PC-9 (cell line): ENCODE measurements around the gene IRF7. TPM values are rescaled to one million over a fixed set of nuclear protein-coding genes. Genes with fewer than 3 reads are reported as not detected.

Experiments
- BruUV-seq: library from RNA; stranded (reverse); fragments of 400-500 nt; replicated peaks from 2 replicates; lab custom pipeline; 2021; lab: Mats Ljungman, UMichigan
- CTCF ChIA-PET: fragments of 300-600 bp; sonication (Branson Sonifier 250); formaldehyde crosslinking; loops from one replicate; lab custom pipeline; 2022; ENCODE audit warnings: antibody characterized with exemption; lab: Charles Lee
- POLR2A ChIA-PET: fragments of 300-600 bp; sonication (Branson Sonifier 250); formaldehyde crosslinking; loops from one replicate; lab custom pipeline; 2022; ENCODE audit warnings: antibody characterized with exemption; ENCODE audit not compliant: unreplicated experiment; lab: Charles Lee
- DNase-seq, 2 experiments: peaks; one replicate each; pipeline versions ENCODE4 v3.0.0 to v3.0.0-alpha.2; 2015 to 2022; ENCODE audit warnings: mixed read lengths in 1 of 2
- H2AFZ ChIP-seq: fragments of 200-600 bp; sonication (generic); 2 replicates; pipeline ENCODE4 v1.8.1; 2017; ENCODE audit warnings: antibody characterized with exemption
- H3F3A ChIP-seq: fragments of 200-600 bp; sonication (generic); 2 replicates; pipeline ENCODE4 v1.8.1; 2017; ENCODE audit warnings: antibody characterized with exemption, mild to moderate bottlenecking, low read depth; ENCODE audit not compliant: insufficient read depth
- H3K27ac ChIP-seq: fragments of 200-600 bp; sonication (generic); 2 replicates; pipeline ENCODE4 v1.6.1; 2016; ENCODE audit warnings: mixed run types
- H3K27me3 ChIP-seq: fragments of 200-600 bp; sonication (generic); 2 replicates; pipeline ENCODE4 v1.6.1; 2016; ENCODE audit warnings: low read depth, mixed run types; ENCODE audit not compliant: insufficient read depth
- H3K36me3 ChIP-seq: fragments of 200-600 bp; sonication (generic); 2 replicates; pipeline ENCODE4 v1.6.1; 2016; ENCODE audit warnings: low read depth, mixed run types
- H3K4me1 ChIP-seq: fragments of 200-600 bp; sonication (generic); replicated peaks from 2 replicates; pipeline ENCODE4 v1.6.1; 2016; ENCODE audit warnings: mixed run types; ENCODE audit not compliant: insufficient read depth
- H3K4me2 ChIP-seq: fragments of 200-600 bp; sonication (generic); 2 replicates; pipeline ENCODE4 v1.6.1; 2017; ENCODE audit warnings: mixed run types
- H3K4me3 ChIP-seq: fragments of 200-600 bp; sonication (generic); 2 replicates; pipeline ENCODE4 v1.6.1; 2016; ENCODE audit warnings: mixed run types
- H3K79me2 ChIP-seq: fragments of 200-600 bp; sonication (generic); 2 replicates; pipeline ENCODE4 v1.6.1; 2017; ENCODE audit warnings: low read depth, mixed run types
- H3K9me2 ChIP-seq: fragments of 200-600 bp; sonication (generic); 2 replicates; pipeline ENCODE4 v1.8.1; 2017; ENCODE audit warnings: mild to moderate bottlenecking; ENCODE audit not compliant: insufficient read depth
- H3K9me3 ChIP-seq: fragments of 200-600 bp; sonication (generic); 2 replicates; pipeline ENCODE4 v1.8.1; 2016; ENCODE audit warnings: low read depth; ENCODE audit not compliant: insufficient read depth
- H4K20me1 ChIP-seq: fragments of 200-600 bp; sonication (generic); 2 replicates; pipeline ENCODE4 v1.8.1; 2017; ENCODE audit not compliant: insufficient read depth
- EZH2 ChIP-seq: fragments of 200-600 bp; sonication (generic); IDR thresholded peaks from 2 replicates; pipeline ENCODE4 v1.8.0; 2017; ENCODE audit warnings: antibody characterized with exemption, low read depth
- intact Hi-C: fragments of 100-400 bp; cut with micrococcal nuclease; formaldehyde crosslinking; loops from one replicate; pipeline ENCODE4 v1.10.0; 2022; ENCODE audit not compliant: unreplicated experiment
- total RNA-seq: library from RNA; stranded (reverse); gene quantifications from 2 replicates; pipeline ENCODE4 v1.2.3, GENCODE V29; 2021
- TF ChIP-seq, protein P1 (sequence below): fragments of 200-600 bp; sonication (generic); conservative IDR thresholded peaks from 2 replicates; pipeline ENCODE4 v1.6.1; 2017; ENCODE audit warnings: mixed run types, antibody characterized with exemption, mild to moderate bottlenecking, moderate library complexity

IRF7 gene
- total RNA-seq, 1 experiment from 2014 or later: 10.7 TPM

DNA sequence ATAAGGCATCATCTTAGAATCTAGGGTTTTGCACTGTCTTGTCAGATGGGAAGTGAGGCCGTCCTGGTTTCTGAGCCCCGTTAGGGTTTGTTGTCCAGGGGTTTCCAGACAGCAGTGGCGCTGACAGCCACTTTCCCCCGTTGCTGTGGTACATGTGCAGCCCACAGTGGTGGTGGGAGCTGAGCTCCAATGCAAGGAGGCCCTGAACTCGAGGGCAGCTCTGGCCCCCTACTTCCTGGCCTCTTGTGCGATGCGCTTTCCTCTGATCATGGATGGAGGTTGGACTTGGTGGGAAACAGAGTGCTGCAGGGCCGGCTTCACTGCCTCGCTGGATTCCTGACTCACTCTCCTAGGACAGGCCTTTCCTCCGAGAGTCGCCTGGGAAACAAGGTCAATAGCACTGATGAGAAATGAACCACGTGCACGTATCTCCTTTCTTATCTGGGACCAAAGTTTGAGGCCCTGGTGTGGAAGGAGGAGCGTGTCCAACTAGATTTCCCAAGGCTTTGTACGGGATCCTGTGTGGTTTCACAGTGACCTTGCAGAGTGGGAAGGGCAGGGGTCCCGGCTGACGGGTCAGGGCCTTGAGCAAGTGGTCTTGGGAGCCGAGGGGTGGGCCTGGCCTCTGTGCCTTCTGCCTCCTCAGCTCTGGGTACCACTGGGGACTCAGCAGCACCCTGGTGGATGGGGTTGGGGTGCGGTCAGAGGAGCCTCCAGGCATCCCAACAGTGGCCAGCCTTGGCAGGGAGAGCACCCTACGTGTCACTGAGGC is 35.7 kb downstream of the IRF7 start:
- peaks cover 16% of the 10 kb centered on the region for H3K4me1 ChIP-seq
- no peaks in the 10 kb centered on the region for H3K9me2 ChIP-seq
- no peaks in the 10 kb centered on the region for H3K9me3 ChIP-seq
- DNase-seq: no peak
- no peak overlapping the region for H3K4me3 ChIP-seq
- no peaks in the 10 kb centered on the region for H3K27me3 ChIP-seq
- no TSS peak for BruUV-seq
- ChIA-PET CTCF (no interaction called here), POLR2A (no interaction called here)
- no peaks in the 10 kb centered on the region for H3F3A ChIP-seq
- peaks cover 47% of the 10 kb centered on the region for H4K20me1 ChIP-seq
- TF ChIP-seq, protein P1, sequence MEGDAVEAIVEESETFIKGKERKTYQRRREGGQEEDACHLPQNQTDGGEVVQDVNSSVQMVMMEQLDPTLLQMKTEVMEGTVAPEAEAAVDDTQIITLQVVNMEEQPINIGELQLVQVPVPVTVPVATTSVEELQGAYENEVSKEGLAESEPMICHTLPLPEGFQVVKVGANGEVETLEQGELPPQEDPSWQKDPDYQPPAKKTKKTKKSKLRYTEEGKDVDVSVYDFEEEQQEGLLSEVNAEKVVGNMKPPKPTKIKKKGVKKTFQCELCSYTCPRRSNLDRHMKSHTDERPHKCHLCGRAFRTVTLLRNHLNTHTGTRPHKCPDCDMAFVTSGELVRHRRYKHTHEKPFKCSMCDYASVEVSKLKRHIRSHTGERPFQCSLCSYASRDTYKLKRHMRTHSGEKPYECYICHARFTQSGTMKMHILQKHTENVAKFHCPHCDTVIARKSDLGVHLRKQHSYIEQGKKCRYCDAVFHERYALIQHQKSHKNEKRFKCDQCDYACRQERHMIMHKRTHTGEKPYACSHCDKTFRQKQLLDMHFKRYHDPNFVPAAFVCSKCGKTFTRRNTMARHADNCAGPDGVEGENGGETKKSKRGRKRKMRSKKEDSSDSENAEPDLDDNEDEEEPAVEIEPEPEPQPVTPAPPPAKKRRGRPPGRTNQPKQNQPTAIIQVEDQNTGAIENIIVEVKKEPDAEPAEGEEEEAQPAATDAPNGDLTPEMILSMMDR: no peak
- no peak for TF ChIP-seq EZH2
- no peak overlapping the region for H2AFZ ChIP-seq
- peaks cover 53% of the 10 kb centered on the region for H3K79me2 ChIP-seq
- no peaks in the 10 kb centered on the region; the same call in 1 of the 2 replicates for H3K36me3 ChIP-seq
- H3K27ac ChIP-seq: no peak overlapping the region
- intact Hi-C loops: no loop called here
- H3K4me2 ChIP-seq: no peak overlapping the region

DNA sequence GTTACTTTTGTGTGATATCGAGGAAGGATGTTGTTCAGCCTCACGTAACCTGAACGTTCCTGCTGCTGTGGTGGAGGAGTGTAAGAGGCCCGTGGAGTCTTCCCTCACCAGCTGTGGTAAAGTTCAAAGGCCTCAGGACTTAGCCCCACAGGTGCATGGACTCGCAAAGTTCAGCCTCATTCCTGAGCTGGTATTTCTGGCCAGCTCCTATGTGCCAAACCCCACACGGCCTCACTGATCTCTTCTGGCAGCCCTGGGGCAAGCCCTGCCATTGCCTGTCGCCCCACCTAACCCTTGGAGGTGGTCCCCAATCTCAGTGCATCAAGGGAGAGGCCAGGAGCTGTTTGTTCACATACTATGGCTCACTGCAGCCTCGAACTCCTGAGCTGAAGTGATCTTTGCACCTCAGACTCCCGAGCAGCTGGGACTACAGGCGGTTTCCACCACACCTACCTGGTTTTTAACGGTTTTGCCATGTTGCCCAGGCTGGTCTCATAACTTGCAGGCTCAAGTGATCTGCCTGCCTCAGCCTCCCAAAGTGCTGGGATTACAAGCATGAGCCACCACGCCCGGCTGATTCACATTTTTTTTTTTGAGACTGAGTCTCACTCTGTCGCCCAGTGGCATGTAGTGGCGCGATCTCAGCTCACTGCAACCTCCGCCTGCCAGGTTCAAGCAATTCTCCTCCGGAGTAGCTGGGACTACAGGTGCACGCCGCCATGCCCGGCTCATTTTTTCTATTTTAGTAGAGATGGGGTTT is 37.3 kb downstream of the IRF7 start:
- intact Hi-C loops: no loop called here
- Histone ChIP-seq H3K4me2 (peak overlapping the region; percentile 85), H3K27me3 (no peaks in the 10 kb centered on the region), H3F3A (no peaks in the 10 kb centered on the region), H4K20me1 (peaks cover 47% of the 10 kb centered on the region), H3K27ac (no peak overlapping the region), H3K4me3 (peak overlapping the region; percentile 79; the same call in 1 of the 2 replicates), H3K79me2 (peaks cover 53% of the 10 kb centered on the region), H2AFZ (no peak overlapping the region), H3K9me3 (no peaks in the 10 kb centered on the region), H3K9me2 (no peaks in the 10 kb centered on the region), H3K4me1 (peaks cover 16% of the 10 kb centered on the region), H3K36me3 (no peaks in the 10 kb centered on the region; the same call in 1 of the 2 replicates)
- CTCF ChIA-PET: no interaction called here
- TF ChIP-seq, protein P1: no peak
- TF ChIP-seq EZH2: no peak
- POLR2A ChIA-PET: interaction anchor here (0.6 kb wide), 2 partner anchors 19 to 115 kb away, joined by 3 to 7 read pairs; no protein-coding TSS in a partner anchor
- no peak for DNase-seq
- BruUV-seq: no TSS peak

DNA sequence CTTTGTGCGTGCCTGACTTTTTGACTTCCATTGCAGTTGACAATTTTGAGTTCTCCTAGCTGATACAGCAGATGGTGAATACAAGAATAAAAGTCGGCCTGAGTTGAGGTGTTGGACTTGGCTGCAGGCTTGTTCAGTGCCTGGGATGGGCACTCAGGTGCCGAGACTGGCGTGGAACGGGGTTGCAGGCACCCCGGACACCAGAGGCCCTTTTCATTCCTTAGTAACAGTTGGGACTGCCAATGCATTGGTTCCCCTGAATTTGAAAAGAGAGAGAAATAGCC is 38.2 kb downstream of the IRF7 start:
- Histone ChIP-seq H3K9me3 (no peaks in the 10 kb centered on the region), H2AFZ (no peak overlapping the region), H3K4me2 (peak overlapping the region; percentile 85), H3K79me2 (peaks cover 53% of the 10 kb centered on the region), H3K4me1 (peaks cover 16% of the 10 kb centered on the region), H3K9me2 (no peaks in the 10 kb centered on the region), H3K27ac (no peak overlapping the region), H3K4me3 (peak overlapping the region; percentile 79), H4K20me1 (peaks cover 47% of the 10 kb centered on the region), H3K27me3 (no peaks in the 10 kb centered on the region), H3K36me3 (no peaks in the 10 kb centered on the region; the same call in 1 of the 2 replicates), H3F3A (no peaks in the 10 kb centered on the region)
- TF ChIP-seq EZH2: no peak
- TF ChIP-seq, protein P1: no peak
- DNase-seq: no peak
- intact Hi-C loops: no loop called here
- CTCF ChIA-PET: no interaction called here
- BruUV-seq: TSS peak; percentile 41
- POLR2A ChIA-PET: no interaction called here
